Neural progenitor cell (in vitro differentiated cells): ENCODE data around the gene TXNDC11. TPM values are rescaled to one million over a fixed set of nuclear protein-coding genes. Genes with fewer than 3 reads are reported as not detected.
A peak's percentile ranks its signal among the peaks of the same experiment; 100 is the strongest.

ENCODE experiments used
- DNase-seq: peaks from one replicate; pipeline ENCODE4 v3.0.0-alpha.2; 2016; ENCODE audit warnings: low spot score
- H2AFZ ChIP-seq: fragments of 200-600 bp; sonication (generic); replicated peaks from 2 replicates; pipeline ENCODE4 v1.6.1; 2016; ENCODE audit warnings: antibody characterized with exemption
- H3F3A ChIP-seq: fragments of 200-600 bp; sonication (generic); 2 replicates; pipeline ENCODE4 v1.6.1; 2016; ENCODE audit warnings: antibody characterized with exemption, low read depth
- H3K27ac ChIP-seq: fragments of 200-600 bp; sonication (generic); 2 replicates; pipeline ENCODE4 v1.5.1; 2016; ENCODE audit warnings: mild to moderate bottlenecking
- H3K27me3 ChIP-seq: fragments of 200-600 bp; sonication (generic); 2 replicates; pipeline ENCODE4 v1.6.1; 2016; ENCODE audit warnings: mild to moderate bottlenecking, moderate library complexity
- H3K36me3 ChIP-seq: fragments of 200-600 bp; sonication (generic); 2 replicates; pipeline ENCODE4 v1.5.1; 2016
- H3K4me1 ChIP-seq: fragments of 200-600 bp; sonication (generic); 2 replicates; pipeline ENCODE4 v1.6.1; 2016; ENCODE audit warnings: mixed run types
- H3K4me2 ChIP-seq: fragments of 200-600 bp; sonication (generic); 2 replicates; pipeline ENCODE4 v1.6.1; 2016
- H3K4me3 ChIP-seq: fragments of 200-600 bp; sonication (generic); 2 replicates; pipeline ENCODE4 v1.5.1; 2016
- H3K79me2 ChIP-seq: fragments of 200-600 bp; sonication (generic); 2 replicates; pipeline ENCODE4 v1.6.1; 2016; ENCODE audit warnings: low read depth
- H3K9ac ChIP-seq: fragments of 200-600 bp; sonication (generic); 2 replicates; pipeline ENCODE4 v1.6.1; 2016
- H3K9me3 ChIP-seq: fragments of 200-600 bp; sonication (generic); 2 replicates; pipeline ENCODE4 v1.5.1; 2016; ENCODE audit warnings: low read depth
- H4K20me1 ChIP-seq: fragments of 200-600 bp; sonication (generic); 2 replicates; pipeline ENCODE4 v1.6.1; 2016; ENCODE audit warnings: low read depth
- H3K27ac Mint-ChIP-seq: 3 replicates; pipeline ENCODE4 v1.8.0; 2021; ENCODE audit warnings: mixed read lengths
- H3K27me3 Mint-ChIP-seq: 2 replicates; pipeline ENCODE4 v1.8.0; 2022; ENCODE audit warnings: low read depth, mild to moderate bottlenecking, inconsistent platforms, moderate library complexity, mixed read lengths; ENCODE audit not compliant: insufficient read depth
- H3K36me3 Mint-ChIP-seq: 3 replicates; pipeline ENCODE4 v1.8.0; 2021; ENCODE audit warnings: mixed read lengths
- H3K4me1 Mint-ChIP-seq: 3 replicates; pipeline ENCODE4 v1.8.0; 2021; ENCODE audit warnings: mixed read lengths
- H3K4me3 Mint-ChIP-seq: 3 replicates; pipeline ENCODE4 v1.8.0; 2021; ENCODE audit warnings: mild to moderate bottlenecking, moderate library complexity, mixed read lengths
- H3K9me3 Mint-ChIP-seq: 3 replicates; pipeline ENCODE4 v1.8.0; 2020; ENCODE audit warnings: mixed read lengths
- EZH2 ChIP-seq: fragments of 200-600 bp; sonication (generic); IDR thresholded peaks from 2 replicates; pipeline ENCODE4 v1.6.1; 2017; ENCODE audit warnings: antibody characterized with exemption, mild to moderate bottlenecking, moderate library complexity
- EZH2phosphoT487 ChIP-seq: fragments of 200-600 bp; sonication (generic); IDR thresholded peaks from 2 replicates; pipeline ENCODE4 v1.6.1; 2017; ENCODE audit warnings: antibody characterized with exemption
- total RNA-seq: library from RNA; depleted of rRNA; stranded (reverse); fragments of >200 nt; gene quantifications from 2 replicates; pipeline ENCODE4 v1.2.3, GENCODE V29; 2015; ENCODE audit warnings: low replicate concordance
- TF ChIP-seq, protein P1 (sequence below): fragments of 200-600 bp; sonication (generic); IDR thresholded peaks from 2 replicates; pipeline ENCODE4 v1.5.1; 2017; ENCODE audit warnings: antibody characterized with exemption, mild to moderate bottlenecking

The TXNDC11 gene
- total RNA-seq, 1 donor from 2014 or later, result 7.4 TPM

DNA sequence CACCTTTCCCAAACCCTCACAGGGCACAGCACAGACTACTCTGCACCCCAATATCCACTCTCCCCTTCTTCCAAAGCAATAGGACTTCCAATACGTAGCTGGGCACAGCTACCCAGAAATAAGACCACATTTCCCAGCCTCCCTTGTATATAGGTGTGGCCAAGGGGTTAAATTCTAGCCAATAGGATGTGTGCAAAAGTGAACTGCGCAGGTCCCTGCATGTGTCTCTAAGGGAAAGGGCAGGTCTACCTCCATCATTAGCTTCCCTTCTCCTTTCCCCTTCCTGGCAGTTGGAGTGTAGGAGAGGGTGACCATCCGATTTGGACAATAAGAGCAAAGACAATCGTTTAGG lies 99.9 kb downstream of the TXNDC11 start:
- Mint-ChIP-seq H3K27ac (no peak overlapping the region), H3K4me1 (peaks cover 16% of the 10 kb centered on the region)

DNA sequence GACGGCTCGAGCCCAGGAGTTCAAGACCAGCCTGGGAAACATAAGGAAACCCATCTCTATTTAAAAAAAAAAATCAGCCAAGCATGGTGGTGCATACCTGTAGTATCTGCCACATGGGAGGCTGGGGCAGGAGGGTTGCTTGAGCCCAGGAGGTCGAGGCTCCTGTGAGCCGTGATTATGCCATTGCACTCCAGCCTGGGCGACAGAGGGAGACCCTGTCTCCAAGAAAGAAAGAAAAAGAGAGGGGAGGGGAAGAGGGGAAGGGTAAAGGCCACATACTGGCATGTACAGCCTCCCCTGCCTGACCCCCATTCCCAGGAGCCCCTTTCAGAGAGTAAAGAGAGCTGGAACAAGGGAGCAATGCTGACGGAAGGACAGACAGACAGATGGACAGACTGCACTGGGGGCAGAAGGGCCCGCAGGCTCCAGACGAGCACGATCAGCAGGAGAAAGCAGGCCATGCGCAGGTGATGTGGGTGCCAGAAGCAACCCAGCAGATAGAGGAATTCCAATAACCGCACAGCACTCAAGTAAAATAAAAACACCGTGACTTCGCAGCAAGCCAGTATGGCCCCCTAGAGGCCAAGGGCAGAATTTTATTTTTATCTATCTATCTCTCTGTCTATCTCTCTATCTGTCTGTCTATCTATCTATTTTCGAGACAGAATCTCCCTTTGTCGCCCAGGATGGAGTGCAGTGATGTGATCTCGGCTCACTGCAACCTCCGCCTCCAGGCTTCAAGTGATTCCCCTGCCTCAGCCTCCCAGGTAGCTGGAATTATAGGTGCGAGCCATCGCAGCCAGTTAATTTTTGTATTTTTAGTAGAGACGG lies 101.5 kb downstream of the TXNDC11 start:
- TF ChIP-seq EZH2 (no peak), EZH2phosphoT487 (no peak)
- TF ChIP-seq, protein P1, sequence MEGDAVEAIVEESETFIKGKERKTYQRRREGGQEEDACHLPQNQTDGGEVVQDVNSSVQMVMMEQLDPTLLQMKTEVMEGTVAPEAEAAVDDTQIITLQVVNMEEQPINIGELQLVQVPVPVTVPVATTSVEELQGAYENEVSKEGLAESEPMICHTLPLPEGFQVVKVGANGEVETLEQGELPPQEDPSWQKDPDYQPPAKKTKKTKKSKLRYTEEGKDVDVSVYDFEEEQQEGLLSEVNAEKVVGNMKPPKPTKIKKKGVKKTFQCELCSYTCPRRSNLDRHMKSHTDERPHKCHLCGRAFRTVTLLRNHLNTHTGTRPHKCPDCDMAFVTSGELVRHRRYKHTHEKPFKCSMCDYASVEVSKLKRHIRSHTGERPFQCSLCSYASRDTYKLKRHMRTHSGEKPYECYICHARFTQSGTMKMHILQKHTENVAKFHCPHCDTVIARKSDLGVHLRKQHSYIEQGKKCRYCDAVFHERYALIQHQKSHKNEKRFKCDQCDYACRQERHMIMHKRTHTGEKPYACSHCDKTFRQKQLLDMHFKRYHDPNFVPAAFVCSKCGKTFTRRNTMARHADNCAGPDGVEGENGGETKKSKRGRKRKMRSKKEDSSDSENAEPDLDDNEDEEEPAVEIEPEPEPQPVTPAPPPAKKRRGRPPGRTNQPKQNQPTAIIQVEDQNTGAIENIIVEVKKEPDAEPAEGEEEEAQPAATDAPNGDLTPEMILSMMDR, result peak; percentile 76
- Mint-ChIP-seq H3K4me1 (peaks cover 16% of the 10 kb centered on the region), H3K27ac (no peak overlapping the region), H3K36me3 (no peaks in the 10 kb centered on the region), H3K4me3 (no peak overlapping the region), H3K9me3 (no peaks in the 10 kb centered on the region), H3K27me3 (peaks cover 6% of the 10 kb centered on the region)
- peak; percentile 64 for DNase-seq
- Histone ChIP-seq H4K20me1 (no peaks in the 10 kb centered on the region), H3K4me3 (no peak overlapping the region), H3K4me1 (no peaks in the 10 kb centered on the region), H3F3A (peaks cover 19% of the 10 kb centered on the region), H3K4me2 (no peak overlapping the region), H3K27me3 (no peaks in the 10 kb centered on the region), H2AFZ (no peak overlapping the region), H3K9ac (no peak overlapping the region), H3K79me2 (no peaks in the 10 kb centered on the region), H3K9me3 (no peaks in the 10 kb centered on the region), H3K27ac (no peak overlapping the region), H3K36me3 (no peaks in the 10 kb centered on the region)

More for the DNA sequence above, 99.9 kb downstream of the TXNDC11 start:
- H3K27ac ChIP-seq, result no peak overlapping the region
- H2AFZ ChIP-seq, result no peak overlapping the region
- H3K4me1 ChIP-seq, result no peaks in the 10 kb centered on the region
- no peak overlapping the region for H3K4me3 Mint-ChIP-seq
- no peaks in the 10 kb centered on the region for H3K9me3 ChIP-seq
- no peak overlapping the region for H3K9ac ChIP-seq
- no peaks in the 10 kb centered on the region for H3K36me3 ChIP-seq
- H3F3A ChIP-seq, result peaks cover 6% of the 10 kb centered on the region
- no peaks in the 10 kb centered on the region for H3K27me3 ChIP-seq
- H3K27me3 Mint-ChIP-seq, result peaks cover 3% of the 10 kb centered on the region
- no peaks in the 10 kb centered on the region for H3K9me3 Mint-ChIP-seq
- H3K79me2 ChIP-seq, result no peaks in the 10 kb centered on the region
- H3K4me2 ChIP-seq, result peak overlapping the region; percentile 22
- H3K4me3 ChIP-seq, result no peak overlapping the region
- TF ChIP-seq, protein P1, result no peak
- TF ChIP-seq EZH2phosphoT487 (no peak), EZH2 (no peak)
- DNase-seq, result no peak
- no peaks in the 10 kb centered on the region for H3K36me3 Mint-ChIP-seq
- no peaks in the 10 kb centered on the region for H4K20me1 ChIP-seq

DNA sequence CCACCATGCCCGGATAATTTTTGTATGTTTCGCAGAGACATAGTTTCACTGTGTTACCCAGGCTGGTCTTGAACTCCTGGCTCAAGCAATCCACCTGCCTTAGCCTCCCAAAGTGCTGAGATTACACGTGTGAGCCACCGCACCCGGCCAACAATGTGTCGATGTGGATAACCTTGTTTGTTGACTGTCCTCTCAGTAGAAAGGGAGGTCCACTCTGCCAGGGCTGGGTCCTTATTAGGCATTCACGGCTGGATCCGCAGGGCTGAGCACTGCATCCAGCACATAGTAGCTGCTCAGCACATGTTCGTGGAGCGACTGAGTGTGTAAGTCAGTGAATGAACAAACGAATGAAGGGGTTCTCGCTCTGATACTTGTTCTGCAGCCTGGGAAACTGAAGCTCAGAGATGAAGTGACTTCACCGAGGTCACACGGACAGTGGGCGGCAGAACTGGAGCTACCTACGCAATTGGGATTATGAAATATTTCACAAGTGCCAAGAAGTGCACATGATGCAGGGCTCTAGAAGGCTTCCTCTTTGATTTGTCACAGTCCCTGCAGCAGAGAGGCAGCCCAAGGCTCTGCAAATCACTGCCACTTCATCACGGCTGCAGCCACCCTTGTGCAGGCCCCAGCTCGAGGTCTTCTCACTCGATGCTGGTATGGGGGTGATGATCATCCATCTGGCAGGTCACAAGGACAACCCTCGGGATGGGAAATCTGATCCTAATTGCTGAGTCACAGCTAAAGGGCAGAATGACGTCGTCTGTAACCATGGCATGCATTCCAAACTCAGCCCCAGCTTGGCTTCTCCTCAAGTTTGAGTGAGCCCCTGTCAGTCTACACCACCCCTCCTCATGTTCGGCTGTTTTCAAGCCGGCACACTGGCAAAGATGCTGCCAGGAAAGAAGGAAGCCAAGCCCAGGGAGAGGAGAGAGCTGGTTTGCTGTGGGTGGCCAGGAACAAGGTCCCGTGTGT lies 102.4 kb downstream of the TXNDC11 start:
- H3K4me2 ChIP-seq, result no peak overlapping the region
- TF ChIP-seq, protein P1, result no peak
- TF ChIP-seq EZH2 (no peak), EZH2phosphoT487 (no peak)
- H4K20me1 ChIP-seq, result no peaks in the 10 kb centered on the region
- no peak overlapping the region for H3K4me3 ChIP-seq
- DNase-seq, result peak; percentile 45
- Mint-ChIP-seq H3K27ac (peak overlapping the region; percentile 33), H3K36me3 (no peaks in the 10 kb centered on the region), H3K9me3 (no peaks in the 10 kb centered on the region), H3K27me3 (peaks cover 6% of the 10 kb centered on the region), H3K4me1 (peaks cover 16% of the 10 kb centered on the region), H3K4me3 (peak overlapping the region; percentile 27)
- no peak overlapping the region for H3K9ac ChIP-seq
- peaks cover 25% of the 10 kb centered on the region for H3F3A ChIP-seq
- H3K36me3 ChIP-seq, result no peaks in the 10 kb centered on the region
- peaks cover 5% of the 10 kb centered on the region for H3K27me3 ChIP-seq
- no peak overlapping the region for H2AFZ ChIP-seq
- no peaks in the 10 kb centered on the region for H3K79me2 ChIP-seq
- H3K27ac ChIP-seq, result no peak overlapping the region
- H3K9me3 ChIP-seq, result no peaks in the 10 kb centered on the region
- H3K4me1 ChIP-seq, result peaks cover 7% of the 10 kb centered on the region
